ENCODE measurements around the gene ANKRD36C.

- TF ChIP-seq POLR2A (IDR thresholded peaks at IDR 0.05) (no peak), CTCF (IDR thresholded peaks at IDR 0.05 in 8 of 11, conservative IDR thresholded peaks at IDR 0.05 in 3 of 11) (no peak)
These were observed 32.9 kb upstream of the ANKRD36C start for GRCh38 chr2:96024336-96025193.

All from spleen (tissue), 7 donors.